Esophagus muscularis mucosa (tissue), 4 donors: ENCODE data around the gene SLC39A11. TPM values are rescaled to one million over a fixed set of nuclear protein-coding genes. Genes with fewer than 3 reads are reported as not detected.

Experiments used
- DNase-seq: peaks from one replicate; pipeline ENCODE4 v3.0.0-alpha.2; 2017; ENCODE audit errors: extremely low spot score
- H3K27ac ChIP-seq, 4 donors: fragments of 200-600 bp; sonication (generic); replicated peaks in 1 of 4; 1 replicate in 3 of 4; 2 replicates in 1 of 4; pipeline ENCODE4 v1.5.1; 2016 to 2019; ENCODE audit warnings: mild to moderate bottlenecking in 1 of 4
- H3K27me3 ChIP-seq, 4 donors: fragments of 200-600 bp; sonication (generic); one replicate each; pipeline versions ENCODE4 v1.5.1 to v1.6.0; 2016 to 2019
- H3K36me3 ChIP-seq, 4 donors: fragments of 200-600 bp; sonication (generic); one replicate each; pipeline ENCODE4 v1.5.1; 2016 to 2019
- H3K4me1 ChIP-seq, 4 donors: fragments of 200-600 bp; sonication (generic); one replicate each; pipeline ENCODE4 v1.5.1; 2016 to 2019
- H3K4me3 ChIP-seq, 4 donors: fragments of 200-600 bp; sonication (generic); 1 replicate in 2 of 4; 2 replicates in 2 of 4; pipeline ENCODE4 v1.5.1; 2016 to 2019; ENCODE audit warnings: mild to moderate bottlenecking in 4 of 4, moderate library complexity in 1 of 4
- H3K9me3 ChIP-seq, 4 donors: fragments of 200-600 bp; sonication (generic); 1 replicate in 3 of 4; 2 replicates in 1 of 4; pipeline ENCODE4 v1.5.1; 2016 to 2019
- EP300 ChIP-seq: sonication (generic); formaldehyde crosslinking; IDR thresholded peaks from one replicate; pipeline ENCODE4 v1.6.1; 2017; ENCODE audit warnings: antibody characterized with exemption
- POLR2A ChIP-seq: fragments of 450-650 bp; IDR thresholded peaks from one replicate; pipeline ENCODE4 v1.6.1; 2017; ENCODE audit warnings: antibody characterized with exemption, moderate library complexity, mild to moderate bottlenecking, low read depth
- POLR2AphosphoS5 ChIP-seq, 2 donors: sonication (generic); formaldehyde crosslinking; IDR thresholded peaks; one replicate each; pipeline ENCODE4 v1.6.1; 2017; ENCODE audit warnings: antibody characterized with exemption in 2 of 2
- WGBS: methylation state at CpG from one replicate; pipeline ENCODE4 v1.1.5; 2018; 5-methylcytosine and 5-hydroxymethylcytosine counted together
- intact Hi-C: fragments of 100-400 bp; cut with DNase I; formaldehyde crosslinking; loops from one replicate; pipeline ENCODE4 v1.15.1; 2023
- total RNA-seq, 4 donors: library from RNA; depleted of rRNA; stranded (reverse); fragments of >200 nt; gene quantifications; one replicate each; pipeline versions ENCODE4 v1.1.0 to v1.2.1, GENCODE V29; 2016
- TF ChIP-seq, protein P1 (sequence below), 3 experiments: fragments of 200-600 bp in 2 of 3; fragments of 450-650 bp in 1 of 3; sonication (generic) in 2 of 3; IDR thresholded peaks; one replicate each; pipeline ENCODE4 v1.5.1; 2017 to 2019; ENCODE audit warnings: antibody characterized with exemption in 3 of 3, mild to moderate bottlenecking in 2 of 3, moderate library complexity in 1 of 3

Gene SLC39A11
- total RNA-seq, 4 donors from 2014 or later = 7.5 to 20.2 (median 18.4) TPM

DNA sequence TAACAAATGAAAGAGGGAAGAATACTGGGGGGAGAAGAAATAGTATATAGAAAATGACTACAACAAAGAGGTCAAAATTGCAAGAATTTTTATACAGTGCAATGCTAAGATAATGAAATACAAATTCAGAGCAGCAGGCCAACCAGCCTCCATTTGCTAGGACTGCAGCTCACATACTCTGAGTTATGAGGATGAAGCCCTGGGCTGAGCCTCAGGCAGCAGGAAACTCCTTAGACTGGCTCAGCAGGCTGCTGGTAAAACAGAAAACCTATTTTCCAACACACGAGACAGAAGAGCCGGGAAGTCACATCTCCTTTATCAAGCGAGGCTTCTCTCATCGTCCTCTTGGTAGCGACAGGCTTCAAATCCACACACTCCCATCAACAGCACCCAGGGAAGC, 296.5 kb downstream of the SLC39A11 start:
- Histone ChIP-seq H3K27me3 (no peaks in the 10 kb centered on the region), H3K36me3 (peaks cover 0 to 11% (median 3%) of the 10 kb centered on the region in 4 donors), H3K9me3 (peaks cover 0 to 54% (median 17%) of the 10 kb centered on the region in 4 donors), H3K4me3 (no peak overlapping the region), H3K27ac (no peak overlapping the region), H3K4me1 (no peaks in the 10 kb centered on the region)
- TF ChIP-seq, protein P1, sequence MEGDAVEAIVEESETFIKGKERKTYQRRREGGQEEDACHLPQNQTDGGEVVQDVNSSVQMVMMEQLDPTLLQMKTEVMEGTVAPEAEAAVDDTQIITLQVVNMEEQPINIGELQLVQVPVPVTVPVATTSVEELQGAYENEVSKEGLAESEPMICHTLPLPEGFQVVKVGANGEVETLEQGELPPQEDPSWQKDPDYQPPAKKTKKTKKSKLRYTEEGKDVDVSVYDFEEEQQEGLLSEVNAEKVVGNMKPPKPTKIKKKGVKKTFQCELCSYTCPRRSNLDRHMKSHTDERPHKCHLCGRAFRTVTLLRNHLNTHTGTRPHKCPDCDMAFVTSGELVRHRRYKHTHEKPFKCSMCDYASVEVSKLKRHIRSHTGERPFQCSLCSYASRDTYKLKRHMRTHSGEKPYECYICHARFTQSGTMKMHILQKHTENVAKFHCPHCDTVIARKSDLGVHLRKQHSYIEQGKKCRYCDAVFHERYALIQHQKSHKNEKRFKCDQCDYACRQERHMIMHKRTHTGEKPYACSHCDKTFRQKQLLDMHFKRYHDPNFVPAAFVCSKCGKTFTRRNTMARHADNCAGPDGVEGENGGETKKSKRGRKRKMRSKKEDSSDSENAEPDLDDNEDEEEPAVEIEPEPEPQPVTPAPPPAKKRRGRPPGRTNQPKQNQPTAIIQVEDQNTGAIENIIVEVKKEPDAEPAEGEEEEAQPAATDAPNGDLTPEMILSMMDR (IDR thresholded peaks at IDR 0.05) = no peak
- TF ChIP-seq POLR2AphosphoS5 (IDR thresholded peaks at IDR 0.05) = no peak
- no peak for TF ChIP-seq EP300
- TF ChIP-seq POLR2A = no peak
- intact Hi-C loops = no loop called here
- no peak for DNase-seq
- WGBS = 82% methylated on average over 5 of the region's 5 CpGs

DNA sequence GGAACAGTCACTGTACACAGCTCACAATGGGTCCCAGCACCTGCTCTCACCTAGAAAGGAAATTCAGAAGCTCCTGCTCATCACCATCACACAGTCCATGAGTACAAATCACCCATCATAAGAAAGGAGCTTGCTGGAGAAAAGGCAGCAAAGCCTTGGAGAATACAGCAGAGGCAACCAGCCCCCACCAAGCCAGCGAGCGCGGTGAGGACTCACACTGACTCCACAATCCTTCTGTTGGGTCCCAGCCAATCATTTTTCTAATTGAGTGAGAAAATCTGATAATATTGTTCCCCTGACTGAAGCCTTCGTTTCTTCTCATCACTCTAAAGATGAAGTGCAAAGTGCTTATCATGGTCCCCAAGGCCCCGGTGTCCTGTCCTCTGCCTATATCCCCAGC, 298.3 kb downstream of the SLC39A11 start:
- Histone ChIP-seq H3K27me3 (no peaks in the 10 kb centered on the region), H3K9me3 (peaks cover 0 to 40% (median 7%) of the 10 kb centered on the region in 4 donors), H3K27ac (no peak overlapping the region), H3K4me3 (no peak overlapping the region), H3K4me1 (no peaks in the 10 kb centered on the region), H3K36me3 (peaks cover 0 to 11% (median 3%) of the 10 kb centered on the region in 4 donors)
- no peak for DNase-seq
- TF ChIP-seq POLR2AphosphoS5 (IDR thresholded peaks at IDR 0.05) = no peak
- TF ChIP-seq EP300 = no peak
- TF ChIP-seq, protein P1 (IDR thresholded peaks at IDR 0.05) = no peak
- no peak for TF ChIP-seq POLR2A
- WGBS = 88% methylated on average over 5 of the region's 5 CpGs
- intact Hi-C loops = no loop called here

DNA sequence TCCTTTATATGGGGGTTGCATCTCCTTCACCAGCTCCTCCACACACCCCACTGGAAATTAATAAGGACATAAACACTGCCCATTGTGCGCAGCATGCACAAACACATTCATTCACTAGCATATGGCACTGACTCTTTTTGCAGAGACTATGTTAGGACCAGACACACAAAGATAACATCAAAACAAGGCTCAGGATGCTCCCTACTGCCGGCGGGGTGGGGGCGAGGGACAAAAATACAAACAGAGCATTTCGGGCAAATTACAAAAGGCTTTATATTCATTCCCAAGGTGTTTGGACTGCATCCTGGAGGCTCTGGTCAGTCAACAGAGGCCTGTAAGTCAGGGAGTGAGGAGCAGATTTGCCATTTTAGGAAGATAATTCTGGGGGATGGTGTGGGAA, 299.7 kb downstream of the SLC39A11 start:
- Histone ChIP-seq H3K4me3 (no peak overlapping the region), H3K27me3 (no peaks in the 10 kb centered on the region), H3K4me1 (no peaks in the 10 kb centered on the region), H3K9me3 (peaks cover 0 to 32% (median 2%) of the 10 kb centered on the region in 4 donors), H3K27ac (no peak overlapping the region), H3K36me3 (peaks cover 0 to 11% (median 3%) of the 10 kb centered on the region in 4 donors)
- intact Hi-C loops = no loop called here
- TF ChIP-seq POLR2A = no peak
- TF ChIP-seq, protein P1 (IDR thresholded peaks at IDR 0.05) = no peak
- TF ChIP-seq EP300 = no peak
- no peak for TF ChIP-seq POLR2AphosphoS5 (IDR thresholded peaks at IDR 0.05)
- no peak for DNase-seq
- WGBS = 90% methylated on average over 5 of the region's 5 CpGs

DNA sequence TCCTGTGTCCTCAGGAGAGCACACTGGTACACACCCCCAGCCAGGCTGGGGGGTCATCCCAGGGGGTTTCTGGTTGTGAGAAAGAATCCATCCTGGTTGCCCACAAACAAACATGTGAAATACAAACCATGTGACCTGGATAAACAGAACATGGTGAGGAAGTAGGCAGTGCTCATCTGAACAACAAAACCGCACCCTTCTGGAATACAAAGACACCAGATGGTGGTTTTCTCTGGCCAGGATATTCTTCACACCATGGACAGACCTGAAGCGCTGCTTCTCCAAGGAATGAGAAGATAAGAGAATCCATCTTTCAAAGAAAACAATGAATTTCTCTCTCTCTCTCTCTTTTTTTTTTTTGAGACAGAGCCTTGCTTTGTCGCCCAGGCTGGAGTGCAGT, 302.3 kb downstream of the SLC39A11 start:
- no peak for DNase-seq
- Histone ChIP-seq H3K36me3 (peaks cover 0 to 11% (median 3%) of the 10 kb centered on the region in 4 donors), H3K4me1 (no peaks in the 10 kb centered on the region), H3K4me3 (no peak overlapping the region), H3K9me3 (peaks cover 0 to 19% (median 2%) of the 10 kb centered on the region in 4 donors), H3K27ac (no peak overlapping the region), H3K27me3 (no peaks in the 10 kb centered on the region)
- TF ChIP-seq, protein P1 (IDR thresholded peaks at IDR 0.05) = no peak
- no peak for TF ChIP-seq POLR2AphosphoS5 (IDR thresholded peaks at IDR 0.05)
- TF ChIP-seq EP300 = no peak
- intact Hi-C loops = no loop called here
- WGBS = 97% methylated on average over 3 of the region's 3 CpGs

DNA sequence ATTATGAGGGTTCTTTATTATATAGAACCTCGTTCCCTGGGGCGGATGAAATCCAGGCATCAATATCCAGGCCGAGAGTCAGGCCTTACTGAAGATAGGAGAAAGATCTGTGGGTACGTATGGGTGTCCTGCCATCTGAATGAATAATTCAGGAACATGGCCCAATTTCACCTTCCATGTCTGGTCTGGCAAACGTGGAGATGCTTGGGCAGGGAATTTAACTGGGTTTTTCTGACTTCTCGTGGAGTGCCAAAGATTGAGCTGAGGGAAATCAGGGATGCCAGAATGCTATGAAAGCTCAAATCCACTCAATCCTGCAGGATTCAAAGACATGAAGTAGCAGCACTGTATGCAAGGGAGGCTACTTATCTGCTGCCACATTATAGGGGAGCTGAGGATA, 302.8 kb downstream of the SLC39A11 start:
- Histone ChIP-seq H3K4me1 (no peaks in the 10 kb centered on the region), H3K27ac (no peak overlapping the region), H3K4me3 (no peak overlapping the region), H3K27me3 (no peaks in the 10 kb centered on the region), H3K36me3 (peaks cover 0 to 11% (median 3%) of the 10 kb centered on the region in 4 donors), H3K9me3 (peaks cover 0 to 15% (median 2%) of the 10 kb centered on the region in 4 donors)
- no peak for DNase-seq
- no peak for TF ChIP-seq EP300
- TF ChIP-seq, protein P1 (IDR thresholded peaks at IDR 0.05) = no peak
- TF ChIP-seq POLR2A = no peak
- no peak for TF ChIP-seq POLR2AphosphoS5 (IDR thresholded peaks at IDR 0.05)
- 98% methylated on average over 6 of the region's 6 CpGs for WGBS
- intact Hi-C loops = no loop called here
